ENCODE data around the gene COX4I1.
A peak's percentile ranks its signal among the peaks of the same experiment; 100 is the strongest.

The COX4I1 gene

GRCh38 chr16:85799497-85800320 lies at the start of gene COX4I1, which contains the start of gene EMC8:
Gene COX4I1, plus strand, starts transcription at chr16:85799695. Its CDS starts 1,511 bp downstream, at chr16:85801206.
Gene EMC8, minus strand, starts transcription at chr16:85799544. Its CDS starts 249 bp downstream, at chr16:85799295.
- H3K9me3 ChIP-seq (ENCODE audit: low read length) = no peaks in the 10 kb centered on the region
- H3K36me3 ChIP-seq (ENCODE audit: insufficient read depth, low read length) = peaks cover 60% of the 10 kb centered on the region
- peak within 1 kb of the TSS; percentile 94 to 96 for H3K4me3 ChIP-seq (ENCODE audit: low read depth in 1 of 2, low read length in 2 of 2)
- H3K9ac ChIP-seq (ENCODE audit: low read length) = peak within 1 kb of the TSS; percentile 86
- H3K27ac ChIP-seq (ENCODE audit: low read depth, low read length) = peak within 1 kb of the TSS; percentile 87
- H3K4me1 ChIP-seq (ENCODE audit: insufficient read depth, low read length) = peaks cover 35% of the 10 kb centered on the region
- H3K27me3 ChIP-seq (ENCODE audit: control insufficient read depth in 1 of 2, insufficient read depth in 2 of 2, low read length in 2 of 2) = no peaks in the 10 kb centered on the region

- Histone ChIP-seq H3K27me3 (ENCODE audit: control insufficient read depth in 1 of 2, insufficient read depth in 2 of 2, low read length in 2 of 2) (no peaks in the 10 kb centered on the region), H3K9ac (ENCODE audit: low read length) (no peak overlapping the region)
Measured at GRCh38 chr16:85749771-85750145, 49.7 kb upstream of the COX4I1 start.

GRCh38 chr16:85750146-85750826 lies 49.2 kb upstream of the COX4I1 start:
- Histone ChIP-seq H3K4me3 (ENCODE audit: low read depth in 1 of 2, low read length in 2 of 2) (peak overlapping the region; percentile 51 to 81), H3K27me3 (ENCODE audit: control insufficient read depth in 1 of 2, insufficient read depth in 2 of 2, low read length in 2 of 2) (no peaks in the 10 kb centered on the region), H3K27ac (ENCODE audit: low read depth, low read length) (no peak overlapping the region), H3K9ac (ENCODE audit: low read length) (no peak overlapping the region), H3K36me3 (ENCODE audit: insufficient read depth, low read length) (no peaks in the 10 kb centered on the region), H3K9me3 (ENCODE audit: low read length) (no peaks in the 10 kb centered on the region), H3K4me1 (ENCODE audit: insufficient read depth, low read length) (peaks cover 15% of the 10 kb centered on the region)

More at GRCh38 chr16:85749771-85750145, 49.7 kb upstream of the COX4I1 start:
- Histone ChIP-seq H3K4me1 (ENCODE audit: insufficient read depth, low read length) (peaks cover 15% of the 10 kb centered on the region), H3K9me3 (ENCODE audit: low read length) (no peaks in the 10 kb centered on the region), H3K27ac (ENCODE audit: low read depth, low read length) (no peak overlapping the region), H3K36me3 (ENCODE audit: insufficient read depth, low read length) (no peaks in the 10 kb centered on the region), H3K4me3 (ENCODE audit: low read depth in 1 of 2, low read length in 2 of 2) (peak overlapping the region; percentile 51 to 81)

DNA sequence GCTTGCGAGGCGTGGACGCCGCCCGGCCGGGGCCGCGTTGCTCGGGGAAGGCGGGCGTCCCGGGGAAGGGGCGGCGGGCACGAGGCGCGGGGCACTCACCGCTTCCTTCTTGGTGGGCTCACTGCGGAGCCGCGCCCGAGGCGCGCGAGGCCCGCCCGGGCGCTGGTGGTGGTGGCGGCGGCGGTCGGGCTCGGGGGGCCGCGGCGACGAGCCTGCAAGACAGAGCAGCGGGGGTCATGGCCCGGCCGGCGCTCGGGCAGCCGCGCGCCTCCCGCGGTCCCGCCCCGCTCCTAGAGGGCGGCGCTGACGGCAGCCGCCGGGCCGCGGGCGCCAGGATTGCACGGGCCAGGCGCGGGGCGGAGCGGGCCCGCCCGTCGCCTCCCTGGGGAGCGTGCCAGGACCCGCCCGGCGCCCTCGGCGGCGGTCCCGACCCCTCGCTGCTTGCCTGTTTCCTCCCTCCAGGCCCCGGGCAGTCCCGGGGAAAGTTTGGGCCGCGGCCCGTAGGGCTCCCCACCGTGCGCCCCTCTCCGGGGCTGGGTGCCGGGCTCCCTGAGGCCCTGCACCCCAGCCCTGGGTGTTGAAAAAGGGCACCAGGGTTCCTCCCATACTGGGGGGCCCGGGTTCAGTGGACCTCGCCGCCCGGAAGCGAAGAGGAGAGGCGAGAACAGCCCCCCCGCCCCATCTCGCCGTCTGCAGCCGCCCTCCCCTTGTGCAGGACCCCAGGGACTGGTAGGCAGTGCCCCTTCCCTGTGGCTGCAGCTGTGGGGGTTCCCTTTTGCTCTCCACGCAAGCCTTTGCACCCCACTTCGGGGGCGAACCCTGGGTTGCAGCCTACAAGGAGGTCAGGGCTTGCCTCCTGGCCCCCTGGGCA lies 48.4 kb upstream of the COX4I1 start, which contains the start of gene C16orf74:
TSS of gene C16orf74 (minus strand) at position 270 of the 871 bp plus-strand sequence. CDS start 15,879 bp downstream, outside the sequence.
- peak within 1 kb of the TSS; percentile 51 to 81 for H3K4me3 ChIP-seq (ENCODE audit: low read depth in 1 of 2, low read length in 2 of 2)
- H3K36me3 ChIP-seq (ENCODE audit: insufficient read depth, low read length) = no peaks in the 10 kb centered on the region
- H3K4me1 ChIP-seq (ENCODE audit: insufficient read depth, low read length) = peaks cover 15% of the 10 kb centered on the region
- H3K9ac ChIP-seq (ENCODE audit: low read length) = no peak within 1 kb of the TSS
- H3K27me3 ChIP-seq (ENCODE audit: control insufficient read depth in 1 of 2, insufficient read depth in 2 of 2, low read length in 2 of 2) = no peaks in the 10 kb centered on the region
- no peak within 1 kb of the TSS for H3K27ac ChIP-seq (ENCODE audit: low read depth, low read length)
- H3K9me3 ChIP-seq (ENCODE audit: low read length) = no peaks in the 10 kb centered on the region

GRCh38 chr16:85751698-85752501 lies 47.6 kb upstream of the COX4I1 start:
- H3K27me3 ChIP-seq (ENCODE audit: control insufficient read depth in 1 of 2, insufficient read depth in 2 of 2, low read length in 2 of 2) = no peaks in the 10 kb centered on the region
- no peaks in the 10 kb centered on the region for H3K36me3 ChIP-seq (ENCODE audit: insufficient read depth, low read length)
- no peak overlapping the region for H3K4me3 ChIP-seq (ENCODE audit: low read depth in 1 of 2, low read length in 2 of 2)
- no peak overlapping the region for H3K27ac ChIP-seq (ENCODE audit: low read depth, low read length)
- H3K9me3 ChIP-seq (ENCODE audit: low read length) = no peaks in the 10 kb centered on the region
- peaks cover 15% of the 10 kb centered on the region for H3K4me1 ChIP-seq (ENCODE audit: insufficient read depth, low read length)
- H3K9ac ChIP-seq (ENCODE audit: low read length) = no peak overlapping the region

- Histone ChIP-seq H3K9me3 (ENCODE audit: low read length) (no peaks in the 10 kb centered on the region), H3K27ac (ENCODE audit: low read depth, low read length) (no peak overlapping the region), H3K4me1 (ENCODE audit: insufficient read depth, low read length) (peaks cover 15% of the 10 kb centered on the region), H3K27me3 (ENCODE audit: control insufficient read depth in 1 of 2, insufficient read depth in 2 of 2, low read length in 2 of 2) (no peaks in the 10 kb centered on the region), H3K36me3 (ENCODE audit: insufficient read depth, low read length) (no peaks in the 10 kb centered on the region), H3K9ac (ENCODE audit: low read length) (no peak overlapping the region), H3K4me3 (ENCODE audit: low read depth in 1 of 2, low read length in 2 of 2) (no peak overlapping the region)
Measured at GRCh38 chr16:85752511-85753420, 46.7 kb upstream of the COX4I1 start.

GRCh38 chr16:85753559-85753958 lies 45.9 kb upstream of the COX4I1 start:
- H3K27me3 ChIP-seq (ENCODE audit: control insufficient read depth in 1 of 2, insufficient read depth in 2 of 2, low read length in 2 of 2) = no peaks in the 10 kb centered on the region
- H3K36me3 ChIP-seq (ENCODE audit: insufficient read depth, low read length) = no peaks in the 10 kb centered on the region
- no peaks in the 10 kb centered on the region for H3K9me3 ChIP-seq (ENCODE audit: low read length)
- H3K4me3 ChIP-seq (ENCODE audit: low read depth in 1 of 2, low read length in 2 of 2) = no peak overlapping the region
- H3K9ac ChIP-seq (ENCODE audit: low read length) = no peak overlapping the region
- peaks cover 15% of the 10 kb centered on the region for H3K4me1 ChIP-seq (ENCODE audit: insufficient read depth, low read length)
- H3K27ac ChIP-seq (ENCODE audit: low read depth, low read length) = no peak overlapping the region

DNA sequence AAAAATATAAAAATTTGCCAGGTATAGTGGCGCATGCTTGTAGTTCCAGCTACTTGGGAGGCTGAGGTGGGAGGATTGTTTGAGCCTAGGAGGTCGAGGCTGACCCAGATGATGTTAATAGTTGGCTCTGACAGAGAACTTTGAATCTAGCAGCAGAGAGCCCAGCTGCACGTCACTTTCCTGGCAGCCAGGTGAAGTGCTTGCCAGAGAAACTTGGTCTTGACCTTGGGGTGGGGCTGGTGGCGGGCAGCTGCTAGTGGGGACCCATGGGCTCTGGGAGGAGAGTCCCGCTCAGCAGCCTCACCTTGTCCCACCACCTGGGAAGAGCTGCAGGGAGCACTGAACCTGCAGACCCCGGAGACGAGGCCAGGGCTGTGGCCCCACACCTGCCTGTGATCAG lies 45.5 kb upstream of the COX4I1 start:
- Histone ChIP-seq H3K27me3 (ENCODE audit: control insufficient read depth in 1 of 2, insufficient read depth in 2 of 2, low read length in 2 of 2) (no peaks in the 10 kb centered on the region), H3K27ac (ENCODE audit: low read depth, low read length) (no peak overlapping the region), H3K36me3 (ENCODE audit: insufficient read depth, low read length) (no peaks in the 10 kb centered on the region), H3K9me3 (ENCODE audit: low read length) (no peaks in the 10 kb centered on the region), H3K4me1 (ENCODE audit: insufficient read depth, low read length) (peaks cover 15% of the 10 kb centered on the region), H3K9ac (ENCODE audit: low read length) (no peak overlapping the region), H3K4me3 (ENCODE audit: low read depth in 1 of 2, low read length in 2 of 2) (no peak overlapping the region)

- Histone ChIP-seq H3K27ac (ENCODE audit: low read depth, low read length) (no peak overlapping the region), H3K27me3 (ENCODE audit: control insufficient read depth in 1 of 2, insufficient read depth in 2 of 2, low read length in 2 of 2) (no peaks in the 10 kb centered on the region), H3K9ac (ENCODE audit: low read length) (no peak overlapping the region)
Measured at GRCh38 chr16:85754413-85754812, 45.1 kb upstream of the COX4I1 start.

More at GRCh38 chr16:85754413-85754812, 45.1 kb upstream of the COX4I1 start:
- Histone ChIP-seq H3K36me3 (ENCODE audit: insufficient read depth, low read length) (no peaks in the 10 kb centered on the region), H3K4me1 (ENCODE audit: insufficient read depth, low read length) (peaks cover 14% of the 10 kb centered on the region), H3K9me3 (ENCODE audit: low read length) (no peaks in the 10 kb centered on the region), H3K4me3 (ENCODE audit: low read depth in 1 of 2, low read length in 2 of 2) (no peak overlapping the region)
